ENCODE data around the gene CTNNA2. TPM values are rescaled to one million over a fixed set of nuclear protein-coding genes. Genes with fewer than 3 reads are reported as not detected.

Gene CTNNA2
- total and polyA plus RNA-seq, 7 donors, result 0.03 to 0.36 (median 0.17) TPM; not detected in 4

DNA sequence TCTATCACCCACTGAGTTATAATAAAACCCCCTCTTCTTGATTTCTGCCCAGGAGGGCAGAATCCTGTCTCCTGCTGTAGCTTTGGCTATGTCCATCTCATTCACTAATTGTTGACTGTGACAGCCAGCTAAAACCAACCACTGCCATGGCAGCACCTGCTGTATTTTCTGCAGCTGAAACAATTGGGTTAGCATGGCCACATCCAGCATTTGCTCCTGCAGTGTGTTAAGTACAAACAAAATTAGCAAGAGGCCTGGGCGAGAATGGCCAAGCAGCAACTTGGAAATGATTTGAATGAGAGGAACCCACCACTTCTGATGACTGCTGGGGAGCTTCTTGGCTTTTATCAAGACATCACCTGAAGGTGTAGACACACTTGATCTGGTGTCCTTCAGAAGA, 881.1 kb downstream of the CTNNA2 start:
- intact Hi-C loops (cut with DNase I), result no loop called here
- DNase-seq (no peak), ATAC-seq (no peak)
- no peaks in the 10 kb centered on the region for H3K4me1 ChIP-seq
- TF ChIP-seq, protein P1, sequence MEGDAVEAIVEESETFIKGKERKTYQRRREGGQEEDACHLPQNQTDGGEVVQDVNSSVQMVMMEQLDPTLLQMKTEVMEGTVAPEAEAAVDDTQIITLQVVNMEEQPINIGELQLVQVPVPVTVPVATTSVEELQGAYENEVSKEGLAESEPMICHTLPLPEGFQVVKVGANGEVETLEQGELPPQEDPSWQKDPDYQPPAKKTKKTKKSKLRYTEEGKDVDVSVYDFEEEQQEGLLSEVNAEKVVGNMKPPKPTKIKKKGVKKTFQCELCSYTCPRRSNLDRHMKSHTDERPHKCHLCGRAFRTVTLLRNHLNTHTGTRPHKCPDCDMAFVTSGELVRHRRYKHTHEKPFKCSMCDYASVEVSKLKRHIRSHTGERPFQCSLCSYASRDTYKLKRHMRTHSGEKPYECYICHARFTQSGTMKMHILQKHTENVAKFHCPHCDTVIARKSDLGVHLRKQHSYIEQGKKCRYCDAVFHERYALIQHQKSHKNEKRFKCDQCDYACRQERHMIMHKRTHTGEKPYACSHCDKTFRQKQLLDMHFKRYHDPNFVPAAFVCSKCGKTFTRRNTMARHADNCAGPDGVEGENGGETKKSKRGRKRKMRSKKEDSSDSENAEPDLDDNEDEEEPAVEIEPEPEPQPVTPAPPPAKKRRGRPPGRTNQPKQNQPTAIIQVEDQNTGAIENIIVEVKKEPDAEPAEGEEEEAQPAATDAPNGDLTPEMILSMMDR (IDR thresholded peaks at IDR 0.05), result no peak
- H3K36me3 ChIP-seq (ENCODE audit: insufficient read depth in 1 of 2, low read depth in 1 of 2), result no peaks in the 10 kb centered on the region
- H3K9me3 ChIP-seq, result no peaks in the 10 kb centered on the region
- WGBS, 3 donors, result 59 to 76% (median 72%) methylated on average over 1 of the region's 1 CpG
- H3K27me3 ChIP-seq (ENCODE audit: insufficient read depth in 3 of 3, low read length in 2 of 3), result no peaks in the 10 kb centered on the region
- no peak overlapping the region for H3K4me3 ChIP-seq
- H3K27ac ChIP-seq, result no peak overlapping the region

GRCh38 chr2:80395251-80395650, 882.4 kb downstream of the CTNNA2 start:
- intact Hi-C loops (cut with DNase I), result no loop called here
- WGBS, 3 donors, result 86 to 91% (median 89%) methylated on average over 1 of the region's 1 CpG
- TF ChIP-seq, protein P1 (IDR thresholded peaks at IDR 0.05), result no peak

GRCh38 chr2:80396276-80396675, 883.4 kb downstream of the CTNNA2 start:
- Histone ChIP-seq H3K36me3 (ENCODE audit: insufficient read depth in 1 of 2, low read depth in 1 of 2) (no peaks in the 10 kb centered on the region), H3K4me1 (no peaks in the 10 kb centered on the region), H3K4me3 (no peak overlapping the region), H3K27ac (no peak overlapping the region), H3K9me3 (no peaks in the 10 kb centered on the region), H3K27me3 (ENCODE audit: insufficient read depth in 3 of 3, low read length in 2 of 3) (no peaks in the 10 kb centered on the region)
- intact Hi-C loops (cut with DNase I), result no loop called here
- no peak for DNase-seq
- no peak for ATAC-seq
- TF ChIP-seq, protein P1 (IDR thresholded peaks at IDR 0.05), result no peak

More at GRCh38 chr2:80395251-80395650, 882.4 kb downstream of the CTNNA2 start:
- Histone ChIP-seq H3K4me3 (no peak overlapping the region), H3K27ac (no peak overlapping the region), H3K4me1 (no peaks in the 10 kb centered on the region), H3K27me3 (ENCODE audit: insufficient read depth in 3 of 3, low read length in 2 of 3) (no peaks in the 10 kb centered on the region), H3K36me3 (ENCODE audit: insufficient read depth in 1 of 2, low read depth in 1 of 2) (no peaks in the 10 kb centered on the region), H3K9me3 (no peaks in the 10 kb centered on the region)
- ATAC-seq (no peak), DNase-seq (no peak)

DNA sequence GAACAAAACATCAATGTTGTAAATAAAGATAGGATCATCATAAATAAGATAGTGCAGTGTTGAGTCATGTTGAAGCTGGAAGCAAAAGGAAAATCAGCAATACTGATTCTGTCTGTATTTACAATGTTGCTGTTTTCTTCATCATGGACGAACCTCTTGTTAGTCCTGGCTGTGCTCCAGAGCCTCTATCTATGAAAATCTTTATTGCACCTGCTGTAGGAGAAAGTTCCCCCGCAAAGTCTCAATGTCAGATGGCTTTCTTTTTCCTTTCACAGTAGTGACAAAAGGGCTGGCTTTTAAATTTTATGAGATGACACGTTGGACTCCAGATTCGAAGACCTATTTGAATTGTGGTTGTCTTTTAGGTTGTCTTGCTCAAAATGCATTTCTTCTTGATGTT, 890.2 kb downstream of the CTNNA2 start:
- TF ChIP-seq, protein P1 (IDR thresholded peaks at IDR 0.05), result no peak
- DNase-seq, result no peak
- Histone ChIP-seq H3K27me3 (ENCODE audit: insufficient read depth in 3 of 3, low read length in 2 of 3) (no peaks in the 10 kb centered on the region), H3K4me3 (no peak overlapping the region), H3K4me1 (no peaks in the 10 kb centered on the region), H3K9me3 (no peaks in the 10 kb centered on the region), H3K27ac (no peak overlapping the region), H3K36me3 (ENCODE audit: insufficient read depth in 1 of 2, low read depth in 1 of 2) (no peaks in the 10 kb centered on the region)
- no peak for ATAC-seq
- intact Hi-C loops (cut with DNase I), result no loop called here
- 50 to 56% (median 56%) methylated on average over 4 of the region's 4 CpGs for WGBS, 3 donors

DNA sequence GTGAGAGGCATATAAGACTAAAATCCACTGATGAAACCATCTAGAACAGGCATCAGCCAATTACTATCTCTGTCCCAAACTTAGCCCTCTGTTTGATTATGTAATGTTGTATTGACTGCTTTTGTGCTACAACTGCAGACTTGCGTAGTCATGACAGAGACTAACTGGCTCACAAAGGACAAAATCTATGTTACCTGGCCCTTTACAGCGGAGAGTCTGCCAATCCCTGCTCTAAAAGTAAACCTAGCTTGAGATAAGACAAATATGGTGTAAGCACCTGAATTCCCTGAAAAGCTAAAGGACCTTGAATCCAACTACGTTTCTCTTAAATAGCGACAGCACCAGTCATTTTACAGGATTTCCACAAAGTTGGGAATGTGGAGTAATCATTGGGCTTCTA, 894.5 kb downstream of the CTNNA2 start:
- no peaks in the 10 kb centered on the region for H3K4me1 ChIP-seq
- H3K36me3 ChIP-seq (ENCODE audit: insufficient read depth in 1 of 2, low read depth in 1 of 2), result no peaks in the 10 kb centered on the region
- H3K9me3 ChIP-seq, result no peaks in the 10 kb centered on the region
- H3K4me3 ChIP-seq, result no peak overlapping the region
- no peaks in the 10 kb centered on the region for H3K27me3 ChIP-seq (ENCODE audit: insufficient read depth in 3 of 3, low read length in 2 of 3)
- ATAC-seq (no peak), DNase-seq (no peak)
- WGBS, 3 donors, result 90 to 92% (median 92%) methylated on average over 4 of the region's 4 CpGs
- intact Hi-C loops (cut with DNase I), result no loop called here
- no peak overlapping the region for H3K27ac ChIP-seq
- TF ChIP-seq, protein P1 (IDR thresholded peaks at IDR 0.05), result no peak
